ENCODE data around the gene C1QTNF5. TPM values are rescaled to one million over a fixed set of nuclear protein-coding genes. Genes with fewer than 3 reads are reported as not detected.

Gene C1QTNF5
- total RNA-seq, 1 experiment from 2014 or later = 0.33 TPM

- Histone ChIP-seq H3T11ph (ENCODE audit: low read length) (no peak overlapping the region), H4K20me1 (ENCODE audit: control insufficient read depth, insufficient read depth, insufficient read length) (no peaks in the 10 kb centered on the region), H3K23ac (ENCODE audit: insufficient read length, low read depth, low read length) (no peak overlapping the region), H3K4me1 (ENCODE audit: insufficient read depth, low read length) (no peaks in the 10 kb centered on the region), H3K4me2 (ENCODE audit: insufficient read depth, insufficient read length, low read length) (no peak overlapping the region), H3K4ac (ENCODE audit: low read depth, low read length) (no peak overlapping the region), H4K91ac (ENCODE audit: insufficient read length, low read depth, low read length) (no peak overlapping the region), H3K14ac (ENCODE audit: insufficient read depth, low read length) (no peak overlapping the region), H3K18ac (ENCODE audit: insufficient read length, low read depth, low read length) (no peak overlapping the region), H2BK5ac (ENCODE audit: insufficient read length, low read length) (no peak overlapping the region), H2BK20ac (ENCODE audit: low read depth, low read length, poor library complexity, severe bottlenecking) (no peak overlapping the region), H2BK15ac (ENCODE audit: low read depth, low read length) (no peak overlapping the region), H2AK5ac (ENCODE audit: insufficient read length, low read length) (no peak overlapping the region), H2AFZ (ENCODE audit: low read length) (no peak overlapping the region), H2BK120ac (ENCODE audit: low read depth, low read length, poor library complexity, severe bottlenecking) (no peak overlapping the region), H2BK12ac (ENCODE audit: insufficient read length, low read depth, low read length) (no peak overlapping the region), H3K9me3 (ENCODE audit: control insufficient read depth, low read depth, low read length) (no peaks in the 10 kb centered on the region), H3K23me2 (ENCODE audit: insufficient read length, low read depth, low read length, poor library complexity, severe bottlenecking) (no peaks in the 10 kb centered on the region), H3K27ac (ENCODE audit: insufficient read length, low read depth, low read length) (no peak overlapping the region), H3K9ac (ENCODE audit: extremely low read depth, insufficient read length, low read length) (no peak overlapping the region), H4K5ac (ENCODE audit: insufficient read length, low read depth, low read length) (no peak overlapping the region), H3K79me1 (ENCODE audit: insufficient read depth, low read depth, low read length, poor library complexity, severe bottlenecking) (no peaks in the 10 kb centered on the region), H3K79me2 (ENCODE audit: insufficient read depth, low read length) (no peaks in the 10 kb centered on the region), H4K8ac (replicated peaks; ENCODE audit: insufficient read length, low read depth, low read length) (no peak overlapping the region), H3K27me3 (ENCODE audit: insufficient read depth, low read length) (no peaks in the 10 kb centered on the region), H3K56ac (ENCODE audit: insufficient read length, low read depth, low read length) (no peak overlapping the region)
- no peak for DNase-seq
- H3K27me3 Mint-ChIP-seq (ENCODE audit: low read depth) = no peaks in the 10 kb centered on the region
- no peak for TF ChIP-seq CTCF (conservative IDR thresholded peaks at IDR 0.05)
- no peak overlapping the region for H3K4me3 Mint-ChIP-seq
- H3K4me1 Mint-ChIP-seq = no peaks in the 10 kb centered on the region
- WGBS (ENCODE audit: extremely low coverage, insufficient read length, low lambda C conversion rate) = no CpG with 5 or more reads among the region's 10 CpGs
- peaks cover 31 to 64% (median 45%) of the 10 kb centered on the region in 3 experiments; a peak in 6 of 7 replicates for H3K36me3 Mint-ChIP-seq (ENCODE audit: insufficient read depth in 1 of 3, low read depth in 3 of 3)
- H3K27ac Mint-ChIP-seq = no peak overlapping the region
- H3K9me3 Mint-ChIP-seq = peaks cover 0 to 4% of the 10 kb centered on the region in 2 experiments; a peak in 2 of 5 replicates
These were observed 49.7 kb downstream of the C1QTNF5 start for GRCh38 chr11:119290894-119291497.

Small RNA genes lying within 50 kb of the gene (microRNA-seq; reads per million reads assigned to microRNA genes)
- not detected for gene MIR6756 (ENCODE audit: borderline microRNAs expressed)

Other genes with a start within 250 kb of the C1QTNF5 start
- 43.6 and 44.5 TPM in 2 replicates for gene DPAGT1, start 239.0 kb downstream of the C1QTNF5 start, total RNA-seq (2021)
- 5.5 and 5.6 TPM in 2 replicates for gene C2CD2L, start 233.5 kb downstream of the C1QTNF5 start, total RNA-seq (2021)
- 42.1 and 42.4 TPM in 2 replicates for gene HINFP, start 219.3 kb downstream of the C1QTNF5 start, total RNA-seq (2021)
- 0.68 and 1.2 TPM in 2 replicates for gene ABCG4, start 191.8 kb downstream of the C1QTNF5 start, total RNA-seq (2021)
- 17.2 and 18.2 TPM in 2 replicates for gene NLRX1, start 172.2 kb downstream of the C1QTNF5 start, total RNA-seq (2021)
- 0.39 TPM in 1 of 2 replicates, not detected in the other for gene NHERF4, start 155.4 kb downstream of the C1QTNF5 start, total RNA-seq (2021)
- gene CBL, start 134.5 kb downstream of the C1QTNF5 start, total RNA-seq (2021) = 52.1 and 56.4 TPM in 2 replicates
- 21.5 and 23.3 TPM in 2 replicates for gene MCAM, start 23.8 kb downstream of the C1QTNF5 start, total RNA-seq (2021)
- gene RNF26, start 6.4 kb downstream of the C1QTNF5 start, total RNA-seq (2021) = 56.2 and 57.6 TPM in 2 replicates
- gene MFRP, start 5.8 kb upstream of the C1QTNF5 start, total RNA-seq (2021) = not detected in 2 replicates
- gene USP2, start 40.8 kb upstream of the C1QTNF5 start, total RNA-seq (2021) = 5.7 and 7.6 TPM in 2 replicates
- 176 and 184 TPM in 2 replicates for gene THY1, start 82.3 kb upstream of the C1QTNF5 start, total RNA-seq (2021)

Measured in H9 (cell line).